AG08395 (cell line): ENCODE data around the gene FOXP1.

ENCODE experiments used
- DNase-seq: peaks from one replicate; pipeline ENCODE4 v3.0.0; 2012; ENCODE audit warnings: mixed read lengths, low spot score

Gene FOXP1

DNA sequence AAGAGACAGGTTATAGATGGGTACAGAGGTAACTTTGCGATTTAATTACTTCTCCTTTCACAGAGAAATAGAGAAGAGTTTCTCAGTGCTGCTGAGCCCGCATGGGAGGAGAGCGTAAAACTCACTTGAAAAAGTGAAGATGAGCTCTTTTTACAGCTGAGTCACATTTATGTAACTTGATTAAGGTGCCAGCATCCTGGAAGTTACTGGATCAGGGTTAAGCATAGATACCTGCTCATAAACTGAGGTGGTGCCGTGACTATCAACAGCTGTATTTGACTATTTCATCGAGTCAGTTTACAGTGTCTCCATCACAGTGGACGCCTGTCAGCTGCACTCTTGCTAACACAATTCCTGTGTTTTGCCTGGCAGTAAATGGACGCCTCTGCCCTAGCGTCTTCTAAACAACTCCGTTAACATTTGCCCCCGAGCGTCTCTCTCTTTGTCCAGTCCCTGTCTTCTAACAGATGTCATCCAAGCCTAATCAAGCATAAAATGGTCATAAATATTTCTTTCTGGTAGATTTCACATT lies 414.6 kb downstream of the FOXP1 start:
- no peak for DNase-seq

- DNase-seq, result no peak
Measured at GRCh38 chr3:71168121-71168721, 415.3 kb downstream of the FOXP1 start.

DNA sequence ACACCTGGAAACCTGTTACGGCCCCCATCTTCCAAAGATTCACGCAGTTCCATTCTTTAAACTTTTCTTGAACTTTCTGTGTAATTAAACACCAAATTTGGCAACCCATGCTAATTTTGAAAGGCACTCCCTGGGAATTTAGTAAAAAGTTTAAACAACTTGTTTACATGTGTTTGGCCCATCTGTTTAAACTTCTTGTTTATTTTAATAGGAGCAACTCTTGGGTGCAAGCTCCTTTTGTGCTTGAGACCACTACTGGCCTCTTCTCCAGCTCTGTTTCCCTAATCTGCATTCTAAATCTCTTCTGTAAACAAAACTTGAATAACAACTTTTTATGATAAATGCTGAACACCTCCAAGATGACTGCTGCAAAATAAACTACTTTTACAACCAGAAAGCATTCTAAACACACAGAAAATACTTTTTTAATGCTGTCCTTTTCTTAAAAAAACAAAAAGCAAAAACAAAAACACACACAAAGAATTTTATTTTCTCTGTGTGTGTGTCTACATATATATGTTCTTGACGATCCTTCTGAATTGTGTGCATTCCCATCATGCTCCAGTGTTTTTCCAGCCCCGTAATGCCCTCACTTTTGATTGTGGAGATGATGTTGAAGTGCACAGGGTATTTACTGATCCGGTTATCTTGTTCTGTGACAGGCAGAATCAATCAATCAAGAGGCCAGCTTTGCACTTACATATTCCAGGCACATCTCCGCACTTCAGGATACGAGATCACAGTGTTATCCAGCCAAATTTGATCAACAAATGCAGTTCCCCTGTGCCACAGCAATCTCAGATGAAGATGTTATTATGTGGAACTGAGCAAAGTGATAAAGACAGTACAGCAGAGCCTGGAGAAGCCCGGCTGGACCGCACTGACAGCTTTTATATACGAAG lies 416.9 kb downstream of the FOXP1 start:
- DNase-seq, result no peak

GRCh38 chr3:71164881-71165280 lies 418.6 kb downstream of the FOXP1 start:
- no peak for DNase-seq

DNA sequence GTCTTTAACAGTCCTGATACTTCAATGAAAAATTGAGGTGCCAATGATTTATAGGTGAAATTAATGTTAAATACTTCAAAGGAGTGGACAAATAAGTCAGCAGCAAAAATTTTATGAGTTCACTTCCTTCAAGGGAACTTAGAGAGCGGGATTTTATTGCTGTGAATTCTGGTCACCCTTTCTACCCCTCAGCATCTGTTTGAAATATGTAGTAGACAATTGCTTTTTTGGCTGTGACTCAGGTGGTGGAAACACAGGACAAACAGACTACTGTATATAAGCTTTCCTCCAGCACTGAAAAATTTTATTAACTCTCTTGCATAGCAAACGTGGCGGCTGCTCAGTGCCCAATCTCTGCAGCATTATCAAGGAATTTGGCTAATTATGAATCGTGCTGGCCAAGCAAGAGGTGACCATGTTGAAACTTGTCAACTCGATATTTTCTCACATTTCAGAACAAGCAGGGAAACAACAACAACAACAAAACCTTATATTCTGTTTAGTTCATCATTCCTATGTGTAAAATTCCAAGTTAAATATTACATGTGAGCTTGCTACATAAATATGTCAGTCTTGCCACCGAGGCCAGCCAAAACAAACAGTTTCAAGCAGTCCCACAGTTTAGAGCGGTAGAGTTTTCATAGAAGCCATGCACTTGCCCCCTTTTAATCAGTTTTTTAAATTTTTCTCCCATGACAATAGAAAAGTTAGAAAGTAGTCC lies 420.2 kb downstream of the FOXP1 start:
- DNase-seq, result peak; percentile 5

DNA sequence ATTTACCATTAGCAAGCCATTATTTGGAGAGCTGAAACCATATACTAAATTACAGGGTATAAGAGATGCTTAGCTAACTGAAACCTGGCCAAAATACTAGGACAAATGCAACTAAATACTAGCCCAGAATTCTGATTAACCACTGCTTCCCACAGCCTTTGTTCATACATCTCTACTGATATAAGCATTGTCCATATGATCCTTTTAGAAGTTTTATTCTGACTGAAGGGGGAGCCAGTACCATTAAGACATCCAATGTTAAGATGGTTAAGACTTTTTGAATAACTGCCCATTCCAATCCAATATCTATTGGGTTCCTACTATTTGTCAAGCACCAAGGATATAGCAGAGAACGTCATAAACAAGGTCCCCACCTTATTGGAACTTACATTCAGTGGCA lies 421.3 kb downstream of the FOXP1 start:
- no peak for DNase-seq

DNA sequence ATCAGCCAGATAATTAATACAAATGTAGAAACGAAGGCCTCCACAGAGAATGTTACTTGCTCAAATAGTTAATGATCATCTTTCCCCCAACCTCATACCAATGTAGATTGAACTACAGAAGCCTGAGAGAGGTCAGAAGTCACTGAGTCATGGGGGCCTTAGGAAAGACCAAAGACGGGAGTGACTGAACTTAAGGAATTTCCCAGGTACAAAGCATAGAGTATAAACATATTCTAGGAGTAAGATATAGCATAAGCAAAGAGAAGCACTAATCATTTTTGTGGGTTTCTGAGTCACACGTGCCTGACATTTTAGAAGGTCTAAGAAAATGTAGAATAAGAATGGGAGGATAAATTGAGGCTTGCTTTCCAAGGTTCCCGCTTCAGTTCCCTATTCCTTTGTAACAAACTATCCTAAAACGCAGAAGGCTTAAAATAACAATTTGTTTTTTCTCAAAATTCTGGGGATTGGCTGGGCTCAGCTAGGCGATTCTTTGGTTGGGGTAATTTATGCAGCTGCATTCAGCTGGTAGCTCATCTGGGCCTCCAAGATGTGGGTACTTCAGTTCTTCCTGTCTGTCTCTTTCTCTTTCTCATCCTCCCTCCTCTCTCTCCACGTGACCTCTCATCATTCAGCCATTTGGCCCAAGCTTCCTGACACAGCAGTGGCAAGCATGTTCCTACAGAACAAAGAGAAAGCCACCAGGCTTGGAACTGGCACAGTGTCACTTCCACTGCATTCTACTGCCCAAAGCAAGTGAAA lies 422.6 kb downstream of the FOXP1 start:
- DNase-seq, result no peak

GRCh38 chr3:71156062-71156665 lies 427.4 kb downstream of the FOXP1 start:
- no peak for DNase-seq

- no peak for DNase-seq
Measured at GRCh38 chr3:71154846-71155245, 428.7 kb downstream of the FOXP1 start.

DNA sequence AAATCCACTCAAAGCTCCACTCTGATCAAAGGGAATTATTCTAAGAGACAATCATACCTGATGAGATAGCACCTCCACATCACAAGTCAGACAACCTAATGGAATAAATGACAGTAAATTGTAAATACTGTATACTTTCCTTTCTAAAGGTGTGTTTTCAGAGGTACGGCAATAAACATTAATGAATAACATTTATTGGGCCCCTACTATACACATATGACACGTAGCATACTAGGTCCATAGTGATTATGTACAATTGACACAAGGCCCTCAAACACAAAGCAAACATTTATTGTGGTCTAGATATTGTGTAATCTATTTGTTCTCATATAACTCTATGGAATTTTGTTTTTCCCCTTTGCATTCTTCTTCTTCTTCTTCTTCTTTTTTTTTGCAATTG lies 429.8 kb downstream of the FOXP1 start:
- no peak for DNase-seq

DNA sequence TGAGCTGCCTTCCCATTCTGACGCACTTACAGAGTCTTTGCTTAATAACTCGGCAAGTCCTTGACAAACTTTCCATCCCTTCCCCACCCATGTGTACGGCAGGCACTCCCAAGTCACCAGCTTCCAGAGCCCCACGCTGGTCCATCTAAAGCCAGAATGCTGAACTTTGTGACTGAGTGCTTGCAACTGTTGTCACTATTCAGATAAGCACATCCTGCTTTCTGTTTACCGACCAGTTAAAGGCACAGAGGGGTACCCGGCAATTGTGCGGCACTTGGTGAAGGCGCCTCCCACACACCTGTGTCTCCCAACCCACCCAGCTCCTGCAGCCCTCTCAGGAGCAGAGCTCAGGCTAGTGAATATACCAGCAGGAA lies 430.6 kb downstream of the FOXP1 start:
- no peak for DNase-seq

GRCh38 chr3:71152039-71152891 lies 431.3 kb downstream of the FOXP1 start:
- no peak for DNase-seq

- no peak for DNase-seq
Measured at GRCh38 chr3:71149959-71150954, 433.3 kb downstream of the FOXP1 start.

GRCh38 chr3:71148455-71149060 lies 435.0 kb downstream of the FOXP1 start:
- DNase-seq, result no peak

- DNase-seq, result no peak
Measured at GRCh38 chr3:71146673-71147072, 436.9 kb downstream of the FOXP1 start.

DNA sequence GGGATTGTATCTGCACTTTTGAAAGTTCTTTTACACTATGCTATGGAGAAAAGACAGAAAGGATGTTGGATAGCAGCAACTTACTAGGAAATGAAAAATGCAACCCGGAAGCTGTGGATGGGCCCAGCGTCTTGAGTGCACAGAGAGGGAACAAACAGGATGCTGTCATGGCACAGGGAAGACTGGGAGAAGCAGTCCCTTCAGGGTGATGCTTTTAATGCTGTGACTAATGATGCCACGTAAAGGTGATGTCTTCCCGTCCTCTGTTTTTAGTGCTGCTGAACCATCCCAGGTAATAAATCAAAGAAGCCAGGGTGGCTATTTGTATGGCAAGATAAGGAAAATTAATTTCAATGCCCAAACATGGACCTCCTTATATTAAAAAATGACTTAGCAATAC lies 437.6 kb downstream of the FOXP1 start:
- no peak for DNase-seq

- DNase-seq, result no peak
Measured at GRCh38 chr3:71144525-71145253, 438.8 kb downstream of the FOXP1 start.

DNA sequence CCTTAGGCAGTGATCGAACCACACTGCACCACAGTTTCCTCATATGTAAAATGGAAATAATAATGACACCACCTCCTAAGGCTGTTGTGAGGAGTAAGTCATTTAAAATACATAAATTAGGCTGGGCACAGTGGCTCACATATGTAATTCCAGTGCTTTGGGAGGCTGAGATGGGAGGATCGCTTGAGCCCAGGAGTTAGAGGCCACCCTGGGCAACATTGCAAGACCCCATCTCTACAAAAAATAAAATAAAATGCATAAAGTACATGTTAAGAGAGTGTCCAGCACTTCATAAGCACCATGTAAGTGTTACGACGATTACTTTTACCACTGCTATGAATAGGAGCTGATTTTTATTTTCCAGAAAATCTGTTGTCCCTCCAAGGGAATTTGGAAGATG lies 440.0 kb downstream of the FOXP1 start:
- no peak for DNase-seq
